SK-N-MC (cell line): ENCODE measurements around the gene MTG2.

Experiments used
- DNase-seq: peaks from one replicate; pipeline ENCODE4 v3.0.0-alpha.2; 2011; ENCODE audit warnings: low read depth, low spot score
- H3K27ac ChIP-seq: fragments of 200-600 bp; sonication (generic); 2 replicates; pipeline ENCODE4 v1.5.1; 2016; ENCODE audit warnings: mixed run types
- H3K36me3 ChIP-seq: fragments of 200-600 bp; sonication (generic); 2 replicates; pipeline ENCODE4 v1.6.1; 2017; ENCODE audit warnings: antibody characterized with exemption, low read length, mixed read lengths; ENCODE audit not compliant: insufficient read depth
- H3K4me3 ChIP-seq: fragments of 200-600 bp; sonication (generic); 2 replicates; pipeline ENCODE4 v1.5.1; 2016
- H3K9ac ChIP-seq: fragments of 200-600 bp; sonication (generic); 2 replicates; pipeline ENCODE4 v1.8.0; 2017; ENCODE audit warnings: mixed run types, mixed read lengths; ENCODE audit not compliant: insufficient read length
- H3K9me3 ChIP-seq: fragments of 200-600 bp; sonication (generic); 2 replicates; pipeline ENCODE4 v1.6.1; 2017; ENCODE audit warnings: low read depth, mild to moderate bottlenecking, antibody characterized with exemption, low read length, moderate library complexity, mixed read lengths
- EZH2 ChIP-seq: fragments of 200-600 bp; sonication (generic); IDR thresholded peaks from one replicate; pipeline ENCODE4 v1.6.1; 2017; ENCODE audit warnings: antibody characterized with exemption
- FOXP2 ChIP-seq: optimal IDR thresholded peaks from 2 replicates; pipeline ENCODE3; 2011; ENCODE audit warnings: mild to moderate bottlenecking, moderate library complexity; ENCODE audit not compliant: insufficient read depth; ENCODE audit errors: extremely low read length, control extremely low read depth
- POLR2AphosphoS5 ChIP-seq: IDR thresholded peaks from 2 replicates; pipeline ENCODE4 v1.6.1; 2012; ENCODE audit warnings: mild to moderate bottlenecking, low read depth, low read length, borderline replicate concordance

The MTG2 gene

DNA sequence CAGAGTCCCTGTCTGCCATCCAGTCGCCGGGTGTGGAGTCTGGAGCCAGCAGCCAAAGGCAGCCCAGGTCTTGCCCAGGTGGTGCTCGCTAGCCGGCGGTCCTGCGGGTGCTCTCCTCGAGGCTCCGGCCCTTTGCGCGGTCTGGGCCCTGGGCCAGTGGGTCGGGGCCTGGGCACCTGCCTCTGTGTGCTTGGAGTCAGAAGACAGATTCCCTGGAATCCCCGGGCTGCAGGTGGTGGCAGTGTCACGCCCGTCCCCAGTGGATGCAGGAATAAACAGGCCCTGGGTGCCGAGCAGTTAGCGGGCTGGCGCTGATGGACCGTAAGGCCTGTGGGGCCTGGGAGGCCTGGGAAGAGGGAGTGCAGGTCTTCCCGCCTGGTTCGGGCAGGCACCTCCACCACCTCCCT, 33.9 kb upstream of the MTG2 start:
- no peak for DNase-seq
- Histone ChIP-seq H3K9ac (no peak overlapping the region), H3K4me3 (no peak overlapping the region), H3K9me3 (no peaks in the 10 kb centered on the region), H3K36me3 (peaks cover 21% of the 10 kb centered on the region; the same call in 1 of the 2 replicates), H3K27ac (no peak overlapping the region)
- TF ChIP-seq POLR2AphosphoS5 (no peak), EZH2 (no peak), FOXP2 (no peak)

DNA sequence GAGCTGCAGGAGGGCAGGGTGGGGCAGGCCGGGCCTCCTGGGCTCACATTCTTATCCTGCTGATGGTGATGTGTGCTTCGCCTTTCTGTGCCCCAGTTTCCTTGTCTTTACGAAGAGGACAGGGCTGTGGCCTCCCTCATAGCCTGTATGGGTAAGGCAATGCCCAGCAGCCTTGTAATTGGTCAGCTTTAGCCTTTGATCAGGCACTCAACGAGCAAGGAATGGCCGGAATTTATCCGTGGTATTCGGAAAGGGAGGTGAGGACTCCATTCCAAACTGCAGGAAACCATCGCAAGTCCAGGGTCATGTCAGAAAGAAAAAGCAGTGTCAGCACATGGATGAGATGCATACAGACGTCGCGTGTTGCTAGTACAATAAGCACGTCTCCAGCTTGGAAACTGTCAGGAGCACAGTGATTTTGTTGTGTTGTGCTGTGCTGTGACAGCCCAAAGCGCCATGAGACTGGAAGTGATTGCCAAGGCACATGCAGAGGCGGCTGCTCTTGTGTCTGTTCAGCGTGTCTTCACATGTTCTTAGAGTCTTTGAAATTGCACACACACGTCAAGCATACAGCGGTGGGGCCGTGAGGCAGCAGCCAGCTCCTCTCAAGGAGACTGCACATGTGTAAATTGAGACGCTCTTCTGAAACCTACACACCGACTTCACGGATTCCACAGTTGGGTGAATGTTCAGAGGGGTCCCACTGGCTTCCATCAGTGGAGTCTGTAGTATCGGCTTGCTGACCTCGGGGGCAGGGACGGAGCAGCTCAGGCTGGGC, 33.1 kb upstream of the MTG2 start:
- TF ChIP-seq POLR2AphosphoS5: no peak
- no peak for TF ChIP-seq EZH2
- no peak for TF ChIP-seq FOXP2
- Histone ChIP-seq H3K9ac (no peak overlapping the region), H3K27ac (no peak overlapping the region), H3K36me3 (peaks cover 24% of the 10 kb centered on the region; the same call in 1 of the 2 replicates), H3K4me3 (no peak overlapping the region), H3K9me3 (no peaks in the 10 kb centered on the region)
- DNase-seq: no peak

- H3K9me3 ChIP-seq: no peaks in the 10 kb centered on the region
- TF ChIP-seq FOXP2 (no peak), POLR2AphosphoS5 (no peak), EZH2 (no peak)
- DNase-seq: no peak
- H3K27ac ChIP-seq: no peak overlapping the region
- H3K9ac ChIP-seq: no peak overlapping the region
- H3K4me3 ChIP-seq: no peak overlapping the region
- H3K36me3 ChIP-seq: peaks cover 23% of the 10 kb centered on the region; the same call in 1 of the 2 replicates
These were observed 32.6 kb upstream of the MTG2 start for GRCh38 chr20:62150310-62150575.

DNA sequence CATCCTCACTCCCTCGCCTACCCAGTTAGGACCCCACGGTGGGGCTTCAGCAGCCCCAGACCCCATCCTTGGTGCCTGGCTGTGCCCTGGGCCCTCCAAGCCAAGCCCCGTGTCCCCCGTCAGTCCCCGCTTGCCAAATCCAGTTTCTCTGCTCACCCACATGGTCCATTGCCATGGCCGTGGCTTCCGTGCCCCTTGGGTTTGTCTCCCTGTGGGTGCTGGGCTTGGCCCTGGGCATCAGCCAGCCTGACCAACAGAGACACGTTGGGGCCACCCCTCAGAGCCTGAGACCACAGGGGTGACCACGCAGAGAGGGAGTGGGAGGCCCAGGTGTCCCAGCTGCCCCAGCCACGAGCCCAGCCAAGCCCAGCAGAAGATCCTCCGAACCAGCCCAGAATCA, 31.6 kb upstream of the MTG2 start:
- Histone ChIP-seq H3K9me3 (no peaks in the 10 kb centered on the region), H3K36me3 (peaks cover 13% of the 10 kb centered on the region; the same call in 1 of the 2 replicates), H3K9ac (no peak overlapping the region), H3K27ac (no peak overlapping the region), H3K4me3 (no peak overlapping the region)
- no peak for TF ChIP-seq FOXP2
- TF ChIP-seq EZH2: no peak
- no peak for TF ChIP-seq POLR2AphosphoS5
- no peak for DNase-seq

- no peaks in the 10 kb centered on the region for H3K9me3 ChIP-seq
- no peak overlapping the region for H3K27ac ChIP-seq
- H3K36me3 ChIP-seq: peaks cover 12% of the 10 kb centered on the region; the same call in 1 of the 2 replicates
- H3K4me3 ChIP-seq: no peak overlapping the region
- TF ChIP-seq EZH2 (no peak), POLR2AphosphoS5 (no peak), FOXP2 (no peak)
- DNase-seq: no peak
- no peak overlapping the region for H3K9ac ChIP-seq
These were observed 30.9 kb upstream of the MTG2 start for GRCh38 chr20:62151835-62152364.

- TF ChIP-seq EZH2 (no peak), FOXP2 (no peak), POLR2AphosphoS5 (no peak)
- Histone ChIP-seq H3K36me3 (peaks cover 12% of the 10 kb centered on the region; the same call in 1 of the 2 replicates), H3K9ac (no peak overlapping the region), H3K27ac (no peak overlapping the region), H3K4me3 (no peak overlapping the region), H3K9me3 (no peaks in the 10 kb centered on the region)
- DNase-seq: no peak
These were observed 27.2 kb upstream of the MTG2 start for GRCh38 chr20:62155428-62156253.

DNA sequence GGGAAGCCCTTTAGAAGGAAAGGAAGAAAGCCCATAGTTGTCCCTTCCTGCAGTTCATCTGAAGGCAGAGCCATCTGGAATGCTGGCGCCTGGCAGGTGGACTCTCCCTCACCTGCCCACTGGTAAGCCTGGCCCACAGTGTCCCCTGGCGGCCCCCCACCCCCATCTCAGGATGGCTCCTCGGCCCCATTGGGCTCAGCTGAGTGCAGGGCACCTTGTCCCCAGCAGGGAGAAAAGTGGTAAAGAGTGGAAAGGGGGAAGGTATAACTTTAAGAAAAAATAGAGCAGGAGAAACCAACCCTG, 26.6 kb upstream of the MTG2 start:
- no peaks in the 10 kb centered on the region for H3K9me3 ChIP-seq
- H3K27ac ChIP-seq: no peak overlapping the region
- H3K9ac ChIP-seq: no peak overlapping the region
- H3K4me3 ChIP-seq: no peak overlapping the region
- H3K36me3 ChIP-seq: peaks cover 12% of the 10 kb centered on the region; the same call in 1 of the 2 replicates
- no peak for DNase-seq
- no peak for TF ChIP-seq EZH2
- TF ChIP-seq FOXP2: no peak
- TF ChIP-seq POLR2AphosphoS5: no peak

- TF ChIP-seq FOXP2 (no peak), EZH2 (no peak), POLR2AphosphoS5 (no peak)
- Histone ChIP-seq H3K4me3 (no peak overlapping the region), H3K9me3 (no peaks in the 10 kb centered on the region), H3K27ac (no peak overlapping the region), H3K36me3 (peaks cover 13% of the 10 kb centered on the region; the same call in 1 of the 2 replicates), H3K9ac (no peak overlapping the region)
- DNase-seq: no peak
These were observed 26.0 kb upstream of the MTG2 start for GRCh38 chr20:62156592-62157386.
